Coronary artery (tissue), 2 donors: ENCODE data around the gene PLEKHG5.
A peak's percentile ranks its signal among the peaks of the same experiment; 100 is the strongest.

ENCODE experiments used
- DNase-seq: peaks from one replicate; pipeline ENCODE4 v3.0.0-alpha.2; 2017; ENCODE audit warnings: low spot score
- H3K27ac ChIP-seq, 2 donors: fragments of 200-600 bp; sonication (generic); one replicate each; pipeline ENCODE4 v1.5.1; 2016 to 2019
- H3K4me3 ChIP-seq: fragments of 200-600 bp; sonication (generic); 2 replicates; pipeline ENCODE4 v1.5.1; 2016; ENCODE audit warnings: mild to moderate bottlenecking, moderate library complexity
- TF ChIP-seq, protein P1 (sequence below): fragments of 200-600 bp; sonication (generic); IDR thresholded peaks from one replicate; pipeline ENCODE4 v1.5.1; 2019; ENCODE audit warnings: antibody characterized with exemption

The PLEKHG5 gene

DNA sequence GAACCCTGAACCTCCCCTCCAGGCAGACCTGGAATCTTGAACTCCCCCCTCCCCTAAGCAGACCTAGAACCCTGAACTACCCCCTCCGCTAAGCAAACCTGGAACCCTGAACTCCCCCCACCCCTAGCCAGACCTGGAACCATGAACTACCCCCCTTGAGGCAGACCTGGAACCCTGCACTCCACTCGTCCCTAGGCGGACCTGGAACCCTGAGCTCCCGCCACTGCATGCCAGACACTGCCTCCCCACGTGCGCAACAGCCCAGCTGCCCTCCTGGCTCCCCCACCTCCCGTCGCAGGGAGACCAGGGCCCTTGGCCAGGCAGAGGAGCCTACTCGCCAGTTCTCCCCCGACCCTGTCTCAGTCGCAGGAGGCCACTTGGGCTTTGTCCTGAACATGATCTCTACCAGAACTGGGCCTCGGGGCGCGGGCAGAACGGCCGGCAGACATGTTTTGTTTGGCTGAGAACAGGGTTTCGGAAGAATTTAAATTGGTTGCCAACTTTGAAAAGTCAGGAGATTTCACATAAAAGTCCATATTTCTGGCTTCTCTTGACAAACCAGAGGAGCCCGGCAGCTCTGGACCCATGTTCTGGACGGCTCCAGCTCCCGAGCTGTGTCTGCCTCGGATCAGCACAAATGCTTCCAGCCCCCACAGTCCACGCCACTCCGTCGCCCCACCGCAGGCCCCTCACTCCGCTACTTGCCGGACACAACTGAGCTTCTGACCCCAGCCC is 9.2 kb upstream of the PLEKHG5 start:
- peak overlapping the region; percentile 22 for H3K4me3 ChIP-seq
- TF ChIP-seq, protein P1, sequence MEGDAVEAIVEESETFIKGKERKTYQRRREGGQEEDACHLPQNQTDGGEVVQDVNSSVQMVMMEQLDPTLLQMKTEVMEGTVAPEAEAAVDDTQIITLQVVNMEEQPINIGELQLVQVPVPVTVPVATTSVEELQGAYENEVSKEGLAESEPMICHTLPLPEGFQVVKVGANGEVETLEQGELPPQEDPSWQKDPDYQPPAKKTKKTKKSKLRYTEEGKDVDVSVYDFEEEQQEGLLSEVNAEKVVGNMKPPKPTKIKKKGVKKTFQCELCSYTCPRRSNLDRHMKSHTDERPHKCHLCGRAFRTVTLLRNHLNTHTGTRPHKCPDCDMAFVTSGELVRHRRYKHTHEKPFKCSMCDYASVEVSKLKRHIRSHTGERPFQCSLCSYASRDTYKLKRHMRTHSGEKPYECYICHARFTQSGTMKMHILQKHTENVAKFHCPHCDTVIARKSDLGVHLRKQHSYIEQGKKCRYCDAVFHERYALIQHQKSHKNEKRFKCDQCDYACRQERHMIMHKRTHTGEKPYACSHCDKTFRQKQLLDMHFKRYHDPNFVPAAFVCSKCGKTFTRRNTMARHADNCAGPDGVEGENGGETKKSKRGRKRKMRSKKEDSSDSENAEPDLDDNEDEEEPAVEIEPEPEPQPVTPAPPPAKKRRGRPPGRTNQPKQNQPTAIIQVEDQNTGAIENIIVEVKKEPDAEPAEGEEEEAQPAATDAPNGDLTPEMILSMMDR = no peak
- peak overlapping the region; percentile 64 to 94 for H3K27ac ChIP-seq
- DNase-seq = no peak

DNA sequence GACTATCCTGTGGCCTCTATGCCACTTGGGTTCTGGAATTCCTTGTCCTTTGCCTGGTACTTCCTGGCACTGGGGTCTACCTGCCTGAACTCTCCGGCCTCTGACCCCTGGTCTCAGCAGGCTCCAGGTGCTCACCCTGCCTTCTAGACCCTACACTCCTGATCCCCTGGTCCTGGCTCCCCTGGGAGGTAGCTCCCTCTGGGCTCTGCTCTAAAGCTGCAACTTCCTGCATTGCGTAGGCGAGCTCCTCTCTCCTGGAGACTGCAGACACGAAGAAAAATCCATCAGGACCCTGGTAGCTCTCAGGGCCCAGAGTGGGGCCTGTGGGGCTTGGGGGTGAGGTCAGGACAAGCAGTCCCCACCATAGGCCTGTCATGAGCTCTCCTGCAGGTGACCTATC is 7.8 kb upstream of the PLEKHG5 start:
- Histone ChIP-seq H3K4me3 (no peak overlapping the region), H3K27ac (peak overlapping the region in 1 of 2 donors; percentile 76)
- DNase-seq = no peak
- TF ChIP-seq, protein P1 = no peak

DNA sequence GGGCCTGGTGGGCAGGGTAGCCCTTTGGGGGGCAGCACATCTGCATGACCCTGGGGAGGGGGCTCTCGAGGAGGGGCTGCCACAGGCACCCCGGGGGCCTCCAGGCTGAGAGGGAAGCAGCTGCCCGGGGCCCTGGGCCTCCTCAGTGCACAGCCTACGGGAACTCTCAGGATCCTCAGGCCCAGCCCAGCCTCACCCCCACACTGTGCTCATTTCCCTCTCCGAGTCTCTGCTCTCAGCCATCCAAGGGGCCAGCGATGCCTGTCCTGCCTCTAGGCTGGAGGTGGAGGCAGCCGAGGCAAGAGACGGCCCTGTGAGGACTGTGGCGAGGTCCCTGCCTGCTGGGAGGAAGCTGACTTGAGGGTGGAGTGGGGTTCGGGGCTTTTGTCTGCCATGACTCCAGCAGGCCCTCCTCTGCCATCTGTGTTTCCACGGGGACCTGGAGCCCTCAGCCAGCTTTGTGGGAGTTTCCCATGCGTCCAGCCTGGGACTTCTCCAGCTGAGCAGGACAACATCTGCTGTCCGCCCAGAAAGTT is 7.2 kb upstream of the PLEKHG5 start:
- TF ChIP-seq, protein P1 = no peak
- Histone ChIP-seq H3K27ac (peak overlapping the region in 1 of 2 donors; percentile 76), H3K4me3 (no peak overlapping the region)
- no peak for DNase-seq

DNA sequence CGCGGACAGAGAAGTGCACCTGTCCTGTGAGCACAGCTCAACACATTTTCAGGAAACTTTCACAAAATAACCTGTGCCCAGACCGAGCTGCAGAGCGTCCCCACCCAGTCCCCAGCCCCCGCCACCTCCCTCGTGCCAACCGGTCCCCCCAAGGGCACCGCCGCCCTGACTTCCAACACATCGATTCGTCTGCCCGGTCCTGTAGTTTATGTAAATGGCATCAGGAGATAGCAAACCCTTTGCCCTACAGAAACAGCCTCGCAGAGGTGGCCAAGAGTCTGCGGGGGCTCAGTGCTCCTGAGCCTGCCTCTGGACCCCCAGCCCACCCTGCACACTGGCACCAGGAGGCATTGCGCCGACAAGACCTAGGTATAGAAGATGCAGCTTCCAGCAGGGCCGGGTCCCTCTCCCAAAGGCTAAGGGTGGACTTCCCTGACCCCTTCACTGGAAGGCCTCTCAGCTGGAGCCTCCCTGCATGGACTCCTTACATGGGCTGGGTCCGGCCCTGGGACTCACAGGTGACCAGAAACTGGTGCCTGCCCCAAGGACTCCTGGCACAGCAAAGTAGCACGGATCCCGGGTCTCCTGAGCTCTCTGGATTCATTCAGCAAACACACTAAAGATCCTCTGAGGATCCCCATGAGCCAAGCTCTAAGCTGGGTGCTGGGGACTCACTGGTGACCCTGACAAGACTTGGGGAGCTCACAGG is 6.6 kb upstream of the PLEKHG5 start:
- Histone ChIP-seq H3K4me3 (peak overlapping the region; percentile 89), H3K27ac (peak overlapping the region in 1 of 2 donors; percentile 76)
- TF ChIP-seq, protein P1 = no peak
- DNase-seq = no peak

DNA sequence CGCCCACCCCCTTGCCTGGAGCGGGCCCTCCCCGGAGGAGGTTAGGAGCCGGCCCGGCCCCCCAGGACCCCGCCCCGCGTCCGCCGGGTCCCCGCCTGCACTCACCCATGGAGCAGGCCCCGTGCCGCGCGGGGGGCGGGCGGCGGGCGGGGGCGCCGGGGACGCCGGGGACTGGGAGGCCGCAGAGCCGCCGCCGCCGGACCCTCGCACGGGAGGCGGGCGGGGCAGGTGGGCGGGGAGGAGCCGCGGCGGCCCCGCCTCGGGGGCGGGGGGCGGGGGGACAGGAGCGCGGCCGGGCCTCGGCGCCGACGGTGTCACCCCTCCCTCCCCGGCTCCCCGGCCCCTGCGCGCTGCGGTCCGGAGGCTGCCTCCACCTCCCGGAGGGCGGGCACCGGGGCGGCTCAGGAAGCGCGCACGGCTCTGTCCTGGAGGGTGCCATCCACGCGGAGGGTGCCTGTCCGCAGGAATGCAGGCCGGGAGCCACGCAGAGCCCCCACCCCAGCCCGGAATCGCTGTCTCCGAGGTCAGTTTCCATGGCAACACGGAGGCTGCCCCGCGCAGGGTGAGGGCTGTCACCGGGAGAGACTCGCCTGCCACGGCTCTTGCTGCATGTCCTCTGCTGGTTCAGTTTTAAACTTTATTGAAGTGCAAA is 5.9 kb upstream of the PLEKHG5 start:
- Histone ChIP-seq H3K4me3 (peak overlapping the region; percentile 89), H3K27ac (peak overlapping the region in 1 of 2 donors; percentile 76)
- TF ChIP-seq, protein P1 = no peak
- DNase-seq = no peak

DNA sequence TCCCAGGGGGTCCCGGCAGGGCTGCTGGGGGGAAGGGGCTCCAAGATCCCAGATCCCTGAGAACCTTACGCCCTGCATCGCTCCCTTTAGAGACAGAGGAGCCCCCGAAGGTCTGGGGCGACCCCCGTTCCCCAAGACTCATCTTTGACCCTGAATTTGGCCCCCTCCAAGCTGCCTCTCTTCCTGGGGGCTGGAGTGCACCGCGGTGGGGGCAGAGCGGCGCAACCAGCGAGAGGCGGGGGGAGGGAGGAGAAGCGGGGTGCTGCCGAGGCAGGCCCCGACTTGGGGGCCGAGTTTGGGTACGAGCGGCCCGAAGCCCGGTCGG is 5.4 kb upstream of the PLEKHG5 start:
- DNase-seq = no peak
- Histone ChIP-seq H3K27ac (peak overlapping the region in 1 of 2 donors; percentile 76), H3K4me3 (peak overlapping the region; percentile 89)
- TF ChIP-seq, protein P1 = no peak
